Suppressor macrophage treated with lipopolysaccharide for 4 hours (primary cell): ENCODE measurements around the gene SRPK3.
"Not testable (repeated sequence)": the region's sequence is repeated elsewhere in the genome, so short reads cannot be mapped to it uniquely, and the experiment has no call there.

Source experiments
- DNase-seq: peaks from one replicate; pipeline ENCODE4 v3.0.0-alpha.2; 2020

The SRPK3 gene, protein sequence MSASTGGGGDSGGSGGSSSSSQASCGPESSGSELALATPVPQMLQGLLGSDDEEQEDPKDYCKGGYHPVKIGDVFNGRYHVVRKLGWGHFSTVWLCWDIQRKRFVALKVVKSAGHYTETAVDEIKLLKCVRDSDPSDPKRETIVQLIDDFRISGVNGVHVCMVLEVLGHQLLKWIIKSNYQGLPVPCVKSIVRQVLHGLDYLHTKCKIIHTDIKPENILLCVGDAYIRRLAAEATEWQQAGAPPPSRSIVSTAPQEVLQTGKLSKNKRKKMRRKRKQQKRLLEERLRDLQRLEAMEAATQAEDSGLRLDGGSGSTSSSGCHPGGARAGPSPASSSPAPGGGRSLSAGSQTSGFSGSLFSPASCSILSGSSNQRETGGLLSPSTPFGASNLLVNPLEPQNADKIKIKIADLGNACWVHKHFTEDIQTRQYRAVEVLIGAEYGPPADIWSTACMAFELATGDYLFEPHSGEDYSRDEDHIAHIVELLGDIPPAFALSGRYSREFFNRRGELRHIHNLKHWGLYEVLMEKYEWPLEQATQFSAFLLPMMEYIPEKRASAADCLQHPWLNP

GRCh38 chrX:153780678-153781427 lies at the start of gene SRPK3:
Gene SRPK3, plus strand, starts transcription at chrX:153781041. Its CDS starts 46 bp downstream, at chrX:153781087.
- no peak for DNase-seq

GRCh38 chrX:153731117-153731844 lies 49.6 kb upstream of the SRPK3 start:
- peak; percentile 66 for DNase-seq

DNA sequence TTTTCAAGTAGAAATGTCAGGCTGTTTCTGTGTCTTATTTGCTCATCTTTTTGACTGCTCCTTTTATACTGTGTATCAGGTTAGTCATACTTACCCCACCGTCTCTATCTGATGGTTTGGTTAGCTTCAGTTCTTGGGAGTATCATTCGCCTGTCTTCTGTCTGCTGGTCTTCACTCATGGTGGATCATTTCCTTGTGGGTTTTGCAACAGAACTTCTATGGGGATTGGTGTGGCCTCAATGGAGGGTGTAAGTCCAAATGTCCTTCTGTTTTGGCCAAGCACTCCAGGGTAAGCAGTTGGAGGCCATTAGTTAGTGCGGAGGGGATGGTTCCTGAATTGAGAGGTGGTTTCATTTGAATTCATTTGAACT lies 49.0 kb upstream of the SRPK3 start:
- no peak for DNase-seq

- peak; percentile 84 for DNase-seq
These were observed 48.4 kb upstream of the SRPK3 start for GRCh38 chrX:153732401-153732800.

GRCh38 chrX:153733651-153734240 lies 47.1 kb upstream of the SRPK3 start:
- no peak for DNase-seq

DNA sequence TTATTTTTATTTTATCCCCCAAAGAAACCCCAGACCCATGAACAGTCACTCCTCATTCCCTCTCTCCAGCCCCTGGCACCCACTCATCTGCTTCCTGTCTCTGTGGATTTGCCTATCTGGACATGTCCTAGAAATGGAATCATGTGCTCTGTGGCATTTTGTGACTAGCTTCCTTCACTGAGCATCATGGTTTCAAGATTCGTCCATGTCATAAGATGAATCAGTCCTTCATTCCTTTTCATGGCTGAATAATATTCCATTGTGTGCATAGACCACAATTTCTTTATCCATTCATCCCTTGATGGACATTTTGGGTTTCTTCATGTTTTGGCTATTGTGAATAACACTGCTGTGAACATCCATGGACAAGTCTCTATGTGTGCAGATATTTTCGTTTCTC lies 46.0 kb upstream of the SRPK3 start:
- DNase-seq = no peak

DNA sequence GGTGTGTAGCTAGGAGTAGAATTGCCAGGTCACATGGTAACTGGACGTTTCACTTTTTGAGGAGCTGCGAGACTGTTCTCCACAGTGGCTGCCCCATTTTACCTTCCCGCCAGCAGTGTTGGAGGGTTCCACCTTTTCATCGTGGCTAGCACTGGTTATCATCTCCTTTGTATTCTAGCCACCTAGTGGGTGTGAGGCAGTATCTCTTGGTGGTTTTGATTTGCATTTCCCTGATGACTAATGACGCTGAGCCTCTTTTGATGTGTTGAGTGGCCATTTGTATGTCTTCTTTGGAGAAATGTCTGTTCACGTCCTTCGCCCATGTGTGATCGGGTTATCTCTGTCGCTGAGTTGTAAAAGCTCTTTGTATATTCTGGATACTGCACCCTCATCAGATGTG lies 45.6 kb upstream of the SRPK3 start:
- no peak for DNase-seq

GRCh38 chrX:153736071-153736820 lies 44.6 kb upstream of the SRPK3 start:
- no peak for DNase-seq

DNA sequence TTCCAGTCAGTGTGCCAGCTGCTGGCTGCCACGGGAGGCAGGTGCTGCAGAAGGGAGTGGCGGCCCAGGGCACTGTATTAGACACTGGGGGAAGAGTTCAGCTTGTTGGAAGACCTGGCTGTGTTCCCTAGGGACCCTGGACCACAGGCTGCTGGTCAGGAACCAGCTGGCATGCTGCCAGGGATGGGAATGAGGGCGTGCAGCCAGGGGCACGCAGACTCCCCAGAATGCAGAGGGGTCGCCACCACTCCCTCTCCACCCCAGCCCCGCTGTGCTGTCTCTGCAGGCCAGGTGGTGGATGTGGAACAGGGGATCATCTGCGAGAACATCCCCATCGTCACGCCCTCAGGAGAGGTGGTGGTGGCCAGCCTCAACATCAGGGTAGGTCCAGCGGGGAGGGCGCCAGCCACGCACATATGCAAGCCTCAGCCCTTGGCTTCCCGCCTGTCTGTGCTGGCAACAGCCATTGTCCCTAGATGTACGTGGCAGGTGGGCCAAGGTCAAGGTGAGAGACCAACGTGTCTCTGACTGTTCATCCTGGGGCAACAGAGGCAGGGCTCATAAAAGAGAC lies 43.9 kb upstream of the SRPK3 start:
- no peak for DNase-seq

- no peak for DNase-seq
These were observed 42.7 kb upstream of the SRPK3 start for GRCh38 chrX:153738056-153738605.

GRCh38 chrX:153739754-153740486 lies 40.9 kb upstream of the SRPK3 start:
- no peak for DNase-seq

DNA sequence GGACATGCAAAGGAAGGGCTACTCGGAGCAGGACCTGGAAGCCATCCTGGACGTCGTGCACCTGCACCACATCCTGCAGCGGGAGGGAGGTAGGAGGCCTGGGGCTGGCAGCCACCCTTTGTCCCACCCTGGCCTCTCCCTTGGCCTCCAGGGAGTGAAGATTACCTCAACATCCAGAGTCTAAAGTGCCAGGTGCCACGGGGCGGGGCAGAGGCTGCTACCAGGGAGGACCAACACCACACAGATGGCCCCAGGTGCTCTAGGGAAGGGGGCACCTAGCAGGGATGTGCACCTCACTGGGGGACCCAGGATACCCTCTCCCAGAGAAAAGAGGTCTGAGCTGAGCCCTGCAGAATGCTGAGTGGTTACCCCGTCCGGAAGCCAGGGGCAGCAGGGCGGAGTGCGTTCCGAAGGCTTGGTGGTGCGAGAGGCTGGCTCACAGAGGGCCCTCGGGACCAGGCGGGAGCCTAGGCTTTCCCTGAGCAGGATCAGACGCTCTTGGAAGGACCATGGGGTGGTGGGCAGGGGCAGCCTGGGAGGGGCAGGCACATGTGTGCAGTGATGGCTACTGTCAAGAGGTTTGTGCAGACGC lies 40.1 kb upstream of the SRPK3 start:
- no peak for DNase-seq

DNA sequence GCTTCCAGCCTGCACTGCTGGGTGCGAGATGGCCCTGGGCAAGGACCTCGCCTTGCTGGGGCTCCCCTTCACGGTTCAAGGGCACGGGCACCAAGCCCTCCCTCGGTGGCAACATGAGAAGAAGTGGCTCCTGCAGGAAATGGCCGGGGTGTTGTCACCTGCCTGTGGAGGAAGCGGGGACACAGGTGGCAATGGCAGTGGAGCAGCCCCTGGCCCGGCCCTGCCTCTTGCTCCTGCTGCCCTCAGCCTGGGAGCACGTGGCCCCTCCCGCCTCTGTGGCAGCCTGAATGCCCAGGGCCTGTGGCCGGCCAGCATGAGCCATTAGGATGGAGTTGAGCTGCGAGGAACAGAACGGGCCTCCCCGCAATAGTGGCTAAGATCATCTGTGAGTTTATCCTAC lies 39.4 kb upstream of the SRPK3 start:
- DNase-seq = no peak

- DNase-seq = not testable (repeated sequence)
These were observed 38.7 kb upstream of the SRPK3 start for GRCh38 chrX:153742111-153742510.

DNA sequence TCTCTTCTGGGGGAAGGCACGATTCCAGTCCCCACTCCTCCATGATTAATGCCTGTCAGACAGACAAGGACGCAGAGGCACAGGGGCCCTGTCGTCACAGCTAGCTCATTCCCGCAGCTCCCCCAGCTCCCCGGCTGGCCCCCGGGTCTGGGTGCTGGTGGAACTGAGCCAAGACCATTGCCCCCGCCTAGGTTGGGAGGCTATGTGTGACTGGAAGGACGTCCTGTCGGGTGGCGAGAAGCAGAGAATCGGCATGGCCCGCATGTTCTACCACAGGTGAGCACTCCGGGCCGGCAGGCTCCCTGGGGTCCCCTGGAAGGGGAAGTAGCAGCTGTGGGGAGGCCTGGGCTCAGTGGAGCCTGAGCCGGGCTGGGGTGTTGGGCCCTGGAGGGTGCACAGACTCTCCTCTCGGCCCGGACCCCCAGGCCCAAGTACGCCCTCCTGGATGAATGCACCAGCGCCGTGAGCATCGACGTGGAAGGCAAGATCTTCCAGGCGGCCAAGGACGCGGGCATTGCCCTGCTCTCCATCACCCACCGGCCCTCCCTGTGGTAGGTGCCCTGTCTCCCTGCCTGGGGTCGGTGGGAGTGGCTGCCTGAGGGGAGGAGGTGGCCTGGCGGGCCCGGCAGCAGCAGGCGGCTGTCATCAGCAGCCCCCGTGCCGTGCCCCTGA lies 37.9 kb upstream of the SRPK3 start:
- DNase-seq = not testable (repeated sequence)

DNA sequence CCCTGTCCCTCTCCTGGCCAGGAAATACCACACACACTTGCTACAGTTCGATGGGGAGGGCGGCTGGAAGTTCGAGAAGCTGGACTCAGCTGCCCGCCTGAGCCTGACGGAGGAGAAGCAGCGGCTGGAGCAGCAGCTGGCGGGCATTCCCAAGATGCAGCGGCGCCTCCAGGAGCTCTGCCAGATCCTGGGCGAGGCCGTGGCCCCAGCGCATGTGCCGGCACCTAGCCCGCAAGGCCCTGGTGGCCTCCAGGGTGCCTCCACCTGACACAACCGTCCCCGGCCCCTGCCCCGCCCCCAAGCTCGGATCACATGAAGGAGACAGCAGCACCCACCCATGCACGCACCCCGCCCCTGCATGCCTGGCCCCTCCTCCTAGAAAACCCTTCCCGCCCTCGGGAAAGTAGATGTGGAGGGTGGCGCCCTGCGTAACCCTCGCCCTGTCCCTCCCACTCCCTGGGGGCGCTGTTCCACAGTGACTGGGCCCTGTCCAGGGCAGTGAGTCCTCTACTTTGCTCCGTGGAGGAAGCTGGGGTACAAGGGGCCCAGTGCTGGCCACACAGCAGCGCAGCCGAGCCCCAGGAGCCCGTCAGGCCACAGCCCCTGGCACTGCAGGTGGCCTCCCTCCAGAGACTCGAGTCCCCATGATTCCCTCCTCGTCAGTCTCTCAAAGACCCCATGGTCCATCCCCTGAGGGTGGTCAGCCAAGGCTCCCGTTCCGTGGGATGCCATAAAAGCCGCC lies 37.2 kb upstream of the SRPK3 start:
- not testable (repeated sequence) for DNase-seq

DNA sequence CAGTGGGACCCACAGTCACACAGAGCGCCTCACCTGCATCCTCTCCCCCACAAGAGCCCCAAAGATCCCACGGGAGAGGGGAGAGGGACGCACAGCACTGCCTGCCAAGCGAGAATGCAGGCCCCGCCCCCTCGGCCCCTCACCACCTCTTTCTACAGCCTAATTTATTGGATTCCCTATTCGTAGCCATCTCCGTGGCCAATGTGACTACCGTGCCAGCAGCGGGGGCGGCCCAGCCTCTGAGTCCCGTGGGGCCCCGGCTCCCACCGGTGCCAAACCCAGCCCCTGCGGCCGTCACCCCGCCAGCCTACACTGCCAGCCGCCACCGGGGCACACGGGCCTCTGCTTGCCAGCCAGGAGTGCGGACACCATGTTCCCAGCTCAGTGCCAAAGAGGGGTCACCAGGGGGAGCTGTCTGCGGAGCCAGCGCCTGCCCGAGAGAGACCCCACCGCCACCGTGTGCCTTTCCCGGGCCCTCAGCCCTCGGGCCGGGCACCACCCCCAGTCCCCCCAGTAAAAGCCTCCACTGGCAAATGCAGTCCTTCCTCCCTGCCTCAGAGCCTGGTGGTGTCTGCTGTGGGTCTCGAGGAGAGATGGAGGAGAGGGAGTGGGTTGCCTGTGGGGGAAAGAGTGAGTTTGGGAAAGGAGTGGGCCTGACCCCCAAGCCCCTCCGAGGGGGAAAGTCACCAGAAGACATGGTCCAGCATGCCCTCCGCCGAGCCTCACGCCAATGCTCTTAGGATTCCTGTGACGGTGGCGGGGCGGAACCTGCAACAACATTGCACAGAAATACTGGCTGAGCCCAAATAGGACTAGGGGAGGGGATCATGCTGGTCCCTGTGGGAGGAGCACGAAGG lies 36.4 kb upstream of the SRPK3 start:
- DNase-seq = no peak

DNA sequence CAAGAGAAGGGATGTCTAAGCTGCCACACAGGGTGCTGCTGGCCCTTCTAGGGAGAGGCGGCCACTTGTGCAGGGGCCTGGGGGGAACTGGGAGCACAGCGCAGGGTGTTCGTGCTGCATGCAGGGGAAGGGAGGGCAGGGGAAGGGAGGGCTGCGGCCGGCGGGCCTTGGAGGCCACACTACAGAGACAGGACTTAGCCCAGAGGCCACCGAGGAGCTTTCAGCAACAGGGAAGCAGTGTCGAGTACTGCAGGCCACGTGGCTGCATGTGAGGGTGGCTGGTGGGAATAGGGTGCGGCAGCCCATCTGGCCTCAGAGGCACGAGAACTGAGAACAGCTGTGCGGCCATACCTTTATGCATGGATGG lies 35.8 kb upstream of the SRPK3 start:
- not testable (repeated sequence) for DNase-seq
